MG63 (cell line): Measurements from ENCODE around the gene PTK7. TPM values are rescaled to one million over a fixed set of nuclear protein-coding genes. Genes with fewer than 3 reads are reported as not detected.
"Not testable (repeated sequence)": the region's sequence is repeated elsewhere in the genome, so short reads cannot be mapped to it uniquely, and the experiment has no call there.

Source experiments
- DNase-seq: peaks from one replicate; pipeline ENCODE4 v3.0.0-alpha.2; 2020
- H3K27me3 ChIP-seq: fragments of 250-450 bp; sonication (Bioruptor Pico); 2 replicates; pipeline ENCODE4 v1.5.1; 2020; ENCODE audit warnings: mild to moderate bottlenecking, moderate library complexity
- H3K36me3 ChIP-seq: fragments of 250-450 bp; sonication (Bioruptor Pico); 2 replicates; pipeline ENCODE4 v1.5.1; 2020; ENCODE audit warnings: mild to moderate bottlenecking, moderate library complexity
- H3K4me3 ChIP-seq: fragments of 250-450 bp; sonication (Bioruptor Pico); 2 replicates; pipeline ENCODE4 v1.5.1; 2020; ENCODE audit warnings: mild to moderate bottlenecking, moderate library complexity
- H3K9me3 ChIP-seq: fragments of 250-450 bp; sonication (Bioruptor Pico); 2 replicates; pipeline ENCODE4 v1.5.1; 2020; ENCODE audit warnings: mild to moderate bottlenecking, moderate library complexity
- total RNA-seq: library from RNA; depleted of rRNA; stranded (reverse); fragments of >200 nt; shearing (Covaris generic); gene quantifications from 2 replicates; pipeline ENCODE4 v1.2.3, GENCODE V29; 2014; ENCODE audit warnings: low replicate concordance; rRNA removed

PTK7 gene
- total RNA-seq: 45.0 and 57.3 TPM in 2 replicates

DNA sequence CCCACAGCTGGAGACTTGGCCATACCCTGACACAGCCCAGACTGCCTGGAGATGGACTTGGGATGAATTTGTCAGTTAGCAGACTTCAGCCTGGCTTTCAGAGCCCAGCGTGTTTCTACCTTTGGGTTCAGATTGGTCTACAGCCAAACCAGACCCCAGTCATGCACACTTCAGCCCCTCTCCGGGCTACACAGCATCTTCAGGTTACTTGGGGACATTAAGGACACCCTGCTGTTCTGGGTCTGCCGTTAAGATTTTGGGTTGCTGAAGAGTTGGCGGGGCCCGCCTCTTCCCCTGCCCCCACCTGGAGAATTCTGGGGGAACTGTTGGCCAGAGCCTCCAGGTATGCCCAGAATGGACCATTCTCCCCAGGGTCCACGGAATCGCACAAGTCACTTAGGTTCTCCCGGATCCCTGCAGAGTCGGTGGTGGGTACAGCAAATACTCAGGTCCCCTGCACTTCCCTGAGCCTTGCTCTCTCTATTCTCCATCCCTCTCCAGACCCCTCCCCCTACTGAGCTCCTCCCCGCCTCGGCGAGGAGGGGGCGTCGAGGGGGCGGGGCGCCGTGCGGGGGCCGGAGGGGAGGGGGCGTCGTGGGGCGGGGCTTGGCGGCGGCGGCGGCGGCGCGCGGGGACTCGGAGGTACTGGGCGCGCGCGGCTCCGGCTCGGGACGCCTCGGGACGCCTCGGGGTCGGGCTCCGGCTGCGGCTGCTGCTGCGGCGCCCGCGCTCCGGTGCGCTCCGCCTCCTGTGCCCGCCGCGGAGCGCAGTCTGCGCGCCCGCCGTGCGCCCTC is at the start of gene PTK7:
Gene PTK7, plus strand, starts transcription at position 645 of the 794 bp plus-strand sequence. CDS start 175 bp downstream, outside the sequence.
- Histone ChIP-seq H3K9me3 (no peaks in the 10 kb centered on the region), H3K36me3 (no peaks in the 10 kb centered on the region), H3K4me3 (peak within 1 kb of the TSS; percentile 72), H3K27me3 (no peaks in the 10 kb centered on the region)
- peak; percentile 60 for DNase-seq

- no peak for DNase-seq
- Histone ChIP-seq H3K36me3 (peaks cover 28% of the 10 kb centered on the region), H3K4me3 (no peak overlapping the region), H3K27me3 (no peaks in the 10 kb centered on the region), H3K9me3 (no peaks in the 10 kb centered on the region)
Measured at GRCh38 chr6:43026365-43026764, 49.7 kb upstream of the PTK7 start.

DNA sequence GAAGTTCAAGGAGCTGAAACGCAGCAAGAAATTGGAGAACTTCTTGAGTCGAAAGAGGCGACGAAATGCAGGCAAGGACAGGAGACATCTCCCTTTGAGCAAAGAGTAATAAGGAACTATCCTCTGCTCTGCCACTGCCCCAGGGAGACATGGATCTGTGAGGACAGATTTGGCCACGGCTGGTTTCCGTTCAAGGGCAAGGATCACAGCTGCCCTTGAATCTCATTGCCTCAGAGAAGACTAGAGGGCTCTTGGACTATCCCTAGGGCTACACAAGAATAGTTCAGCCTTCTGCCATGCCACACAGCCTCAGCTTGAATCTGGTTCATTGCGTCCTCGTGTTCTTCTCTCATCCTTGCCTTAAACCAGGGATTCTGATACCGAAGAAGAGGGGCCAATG is 47.0 kb upstream of the PTK7 start:
- peaks cover 24% of the 10 kb centered on the region for H3K36me3 ChIP-seq
- no peak for DNase-seq
- H3K9me3 ChIP-seq: no peaks in the 10 kb centered on the region
- no peak overlapping the region for H3K4me3 ChIP-seq
- no peaks in the 10 kb centered on the region for H3K27me3 ChIP-seq

DNA sequence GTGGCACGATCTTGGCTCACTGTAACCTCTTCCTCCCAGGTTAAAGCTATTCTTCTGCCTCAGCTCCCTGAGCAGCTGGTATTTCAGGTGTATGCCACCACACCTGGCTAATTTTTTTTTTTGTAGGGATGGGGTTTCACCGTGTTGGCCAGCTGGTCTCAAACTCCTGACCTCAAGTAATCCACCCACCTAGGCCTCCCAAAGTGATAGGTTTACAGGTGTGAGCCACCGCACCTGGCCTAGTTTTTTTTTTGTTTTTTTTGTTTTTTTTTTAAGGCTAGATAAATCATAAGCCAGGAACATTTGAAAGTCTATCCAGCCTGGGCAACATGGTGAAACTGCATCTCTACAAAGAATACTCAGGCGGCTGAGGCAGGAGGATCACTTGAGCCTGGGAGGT is 43.8 kb upstream of the PTK7 start:
- no peak for DNase-seq
- Histone ChIP-seq H3K36me3 (peaks cover 10% of the 10 kb centered on the region), H3K9me3 (no peaks in the 10 kb centered on the region)

DNA sequence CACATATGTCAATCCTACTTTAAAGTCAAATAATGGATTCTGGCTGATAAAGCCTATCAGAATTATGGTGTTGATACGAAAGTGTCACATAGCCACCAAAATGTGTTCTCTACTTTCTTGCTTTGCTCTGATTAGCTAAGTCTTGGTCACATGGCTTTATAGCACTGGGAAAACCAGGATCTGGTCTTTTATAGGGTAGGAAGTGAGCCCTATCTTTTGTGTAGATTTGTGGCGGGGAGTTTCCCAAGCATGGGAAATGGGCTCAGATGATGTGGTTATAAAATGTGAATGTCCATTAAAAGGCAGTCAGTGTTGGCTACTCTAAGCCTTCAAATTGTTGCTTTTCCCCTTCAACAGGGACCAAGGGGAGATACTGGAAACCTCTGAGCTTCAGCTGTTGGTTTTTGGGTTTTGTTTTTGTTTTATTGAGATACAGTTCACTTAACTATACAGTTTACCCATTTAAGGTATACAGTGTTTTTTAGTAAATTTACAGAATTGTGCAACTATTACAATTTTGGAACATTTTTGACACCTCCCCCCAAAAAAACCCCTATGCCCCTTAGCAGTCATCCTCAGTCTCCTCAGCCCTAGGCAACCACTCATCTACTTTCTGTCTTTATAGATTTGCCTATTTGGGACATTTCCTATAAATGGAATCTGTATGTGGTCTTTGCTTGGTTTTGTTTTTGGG is 42.5 kb upstream of the PTK7 start:
- Histone ChIP-seq H3K36me3 (peaks cover 10% of the 10 kb centered on the region), H3K4me3 (no peak overlapping the region), H3K9me3 (no peaks in the 10 kb centered on the region), H3K27me3 (no peaks in the 10 kb centered on the region)
- no peak for DNase-seq

More for the DNA sequence above, 43.8 kb upstream of the PTK7 start:
- Histone ChIP-seq H3K4me3 (no peak overlapping the region), H3K27me3 (no peaks in the 10 kb centered on the region)

- no peak for DNase-seq
- Histone ChIP-seq H3K36me3 (peaks cover 10% of the 10 kb centered on the region), H3K9me3 (no peaks in the 10 kb centered on the region), H3K4me3 (no peak overlapping the region), H3K27me3 (no peaks in the 10 kb centered on the region)
Measured at GRCh38 chr6:43034190-43034525, 42.0 kb upstream of the PTK7 start.

- no peak overlapping the region for H3K4me3 ChIP-seq
- no peak for DNase-seq
- no peaks in the 10 kb centered on the region for H3K9me3 ChIP-seq
- H3K36me3 ChIP-seq: no peaks in the 10 kb centered on the region; the same call in 1 of the 2 replicates
- H3K27me3 ChIP-seq: no peaks in the 10 kb centered on the region
Measured at GRCh38 chr6:43035495-43036194, 40.5 kb upstream of the PTK7 start.

DNA sequence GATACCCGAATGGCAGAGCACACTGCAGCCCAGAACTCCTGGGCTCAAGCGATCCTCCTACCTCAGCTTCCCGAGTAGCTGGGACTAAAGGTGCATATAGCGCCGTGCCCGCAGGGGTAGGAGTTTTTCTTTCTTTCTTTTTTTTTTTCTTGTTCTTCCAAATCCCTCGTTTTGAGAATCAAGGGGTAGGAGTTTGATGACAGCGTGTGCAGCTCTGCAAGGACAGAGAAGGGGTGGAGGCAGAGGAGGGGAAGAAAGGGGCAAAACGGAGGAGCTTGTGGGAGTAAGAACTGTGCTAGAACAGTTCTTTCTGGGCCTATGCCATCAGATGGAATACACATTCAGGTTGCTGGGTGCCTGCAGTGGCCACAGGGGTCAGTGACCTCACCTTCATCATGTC is 39.4 kb upstream of the PTK7 start:
- Histone ChIP-seq H3K4me3 (no peak overlapping the region), H3K36me3 (no peaks in the 10 kb centered on the region; the same call in 1 of the 2 replicates), H3K9me3 (no peaks in the 10 kb centered on the region), H3K27me3 (no peaks in the 10 kb centered on the region)
- no peak for DNase-seq

- H3K9me3 ChIP-seq: no peaks in the 10 kb centered on the region
- no peak overlapping the region for H3K4me3 ChIP-seq
- no peaks in the 10 kb centered on the region; the same call in 1 of the 2 replicates for H3K36me3 ChIP-seq
- no peaks in the 10 kb centered on the region for H3K27me3 ChIP-seq
- DNase-seq: no peak
Measured at GRCh38 chr6:43037197-43037596, 38.9 kb upstream of the PTK7 start.

DNA sequence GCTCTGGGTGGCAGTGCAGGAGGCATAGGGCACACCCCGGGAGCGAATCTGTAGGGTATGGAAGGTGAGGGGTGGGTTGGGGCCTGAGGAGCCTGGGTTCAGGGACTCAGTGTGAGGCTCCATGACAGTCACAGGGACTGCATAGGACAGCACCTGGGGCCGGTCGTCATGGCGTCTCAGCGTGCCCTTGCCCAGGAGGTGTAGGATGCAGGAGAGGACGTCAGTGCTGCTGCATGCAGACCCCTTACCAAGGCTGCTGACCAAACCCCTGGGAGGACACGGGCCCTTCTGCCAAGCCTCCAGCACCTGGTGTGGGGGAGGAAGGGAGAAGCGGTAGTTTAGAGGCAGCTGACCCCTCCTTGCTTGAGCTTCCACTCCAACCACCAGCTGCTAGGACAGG is 38.4 kb upstream of the PTK7 start:
- Histone ChIP-seq H3K9me3 (no peaks in the 10 kb centered on the region), H3K4me3 (no peak overlapping the region), H3K36me3 (no peaks in the 10 kb centered on the region; the same call in 1 of the 2 replicates), H3K27me3 (no peaks in the 10 kb centered on the region)
- no peak for DNase-seq

DNA sequence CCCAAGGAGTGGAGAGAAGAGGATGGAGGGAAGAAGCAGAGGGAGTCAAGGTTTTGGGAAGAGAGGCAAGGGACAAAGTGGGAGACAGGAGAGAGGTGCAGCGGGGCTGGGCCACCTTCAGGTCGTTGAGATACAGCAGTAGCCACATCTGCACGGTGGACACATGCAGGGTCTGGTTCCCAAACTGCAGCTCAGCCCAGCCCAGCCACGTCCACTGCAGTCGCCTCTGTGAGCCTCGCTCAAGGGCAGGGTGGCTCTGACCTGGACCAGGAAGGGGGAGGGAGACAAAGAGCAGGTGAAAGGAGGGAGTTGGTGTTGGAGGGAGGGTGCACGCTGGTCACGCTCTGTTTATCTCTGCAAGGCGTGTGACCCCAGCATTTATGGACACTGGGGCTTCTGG is 37.4 kb upstream of the PTK7 start:
- Histone ChIP-seq H3K27me3 (no peaks in the 10 kb centered on the region), H3K4me3 (no peak overlapping the region), H3K36me3 (no peaks in the 10 kb centered on the region; the same call in 1 of the 2 replicates), H3K9me3 (no peaks in the 10 kb centered on the region)
- DNase-seq: no peak

DNA sequence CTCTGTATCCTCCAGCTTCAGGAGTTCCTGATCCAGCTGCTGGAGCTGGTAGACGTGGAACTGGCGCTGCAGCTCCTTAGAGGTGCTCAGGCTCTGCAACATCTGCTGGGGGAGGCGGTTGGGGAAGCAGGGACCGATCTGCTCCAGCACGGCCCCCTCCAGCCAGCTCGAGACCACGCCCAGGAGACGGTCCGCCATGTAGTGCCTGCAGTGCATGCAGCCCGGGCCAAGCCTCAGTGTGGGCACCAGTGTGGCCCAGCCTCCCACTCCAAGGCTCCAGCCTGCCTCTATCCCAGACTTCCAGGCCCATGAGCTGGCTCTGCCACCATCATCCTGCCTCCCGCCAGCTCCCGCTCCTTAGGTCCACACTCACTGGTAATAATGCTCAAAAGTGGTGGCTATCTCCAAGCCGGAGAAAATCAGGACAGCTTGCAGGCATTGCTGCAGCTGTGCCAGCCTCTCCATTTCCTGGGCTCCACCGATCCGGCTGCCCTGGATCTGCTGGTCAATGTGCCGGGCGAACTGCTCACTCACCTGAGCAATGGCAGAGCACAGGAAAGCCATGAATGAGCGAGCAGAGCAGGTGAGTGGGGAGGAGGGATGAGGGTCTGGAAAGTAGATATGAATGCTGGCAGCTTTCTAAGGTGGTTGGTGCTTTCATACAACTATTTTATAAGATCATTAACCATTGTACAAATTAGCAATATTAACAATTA is 35.4 kb upstream of the PTK7 start:
- H3K4me3 ChIP-seq: no peak overlapping the region
- no peaks in the 10 kb centered on the region; the same call in 1 of the 2 replicates for H3K36me3 ChIP-seq
- no peaks in the 10 kb centered on the region for H3K9me3 ChIP-seq
- no peak for DNase-seq
- no peaks in the 10 kb centered on the region for H3K27me3 ChIP-seq

GRCh38 chr6:43041475-43041874 is 34.6 kb upstream of the PTK7 start:
- DNase-seq, H3K9me3 ChIP-seq, H3K27me3 ChIP-seq, H3K36me3 ChIP-seq, H3K4me3 ChIP-seq: not testable (repeated sequence)

DNA sequence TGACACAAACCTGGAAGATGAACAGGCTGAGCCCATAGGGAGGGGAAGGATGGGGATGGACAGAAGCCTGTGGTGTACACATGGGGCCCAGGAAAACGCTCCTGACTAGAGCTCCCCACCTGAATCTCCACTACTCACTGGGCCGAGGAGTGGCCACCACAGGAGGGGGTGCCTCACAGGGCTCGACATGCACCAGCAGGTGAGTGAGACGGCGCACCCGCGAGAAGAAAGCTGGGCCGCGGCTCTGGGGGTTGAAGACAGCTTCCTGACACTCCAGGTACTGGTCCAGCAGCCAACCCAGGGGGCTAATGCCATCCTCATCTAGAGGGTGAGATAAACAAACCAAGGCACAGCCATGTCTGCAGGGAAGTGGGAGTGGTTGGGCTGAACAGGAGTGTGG is 32.8 kb upstream of the PTK7 start:
- Histone ChIP-seq H3K4me3 (no peak overlapping the region), H3K27me3 (no peaks in the 10 kb centered on the region), H3K36me3 (no peaks in the 10 kb centered on the region; the same call in 1 of the 2 replicates), H3K9me3 (no peaks in the 10 kb centered on the region)
- DNase-seq: no peak

DNA sequence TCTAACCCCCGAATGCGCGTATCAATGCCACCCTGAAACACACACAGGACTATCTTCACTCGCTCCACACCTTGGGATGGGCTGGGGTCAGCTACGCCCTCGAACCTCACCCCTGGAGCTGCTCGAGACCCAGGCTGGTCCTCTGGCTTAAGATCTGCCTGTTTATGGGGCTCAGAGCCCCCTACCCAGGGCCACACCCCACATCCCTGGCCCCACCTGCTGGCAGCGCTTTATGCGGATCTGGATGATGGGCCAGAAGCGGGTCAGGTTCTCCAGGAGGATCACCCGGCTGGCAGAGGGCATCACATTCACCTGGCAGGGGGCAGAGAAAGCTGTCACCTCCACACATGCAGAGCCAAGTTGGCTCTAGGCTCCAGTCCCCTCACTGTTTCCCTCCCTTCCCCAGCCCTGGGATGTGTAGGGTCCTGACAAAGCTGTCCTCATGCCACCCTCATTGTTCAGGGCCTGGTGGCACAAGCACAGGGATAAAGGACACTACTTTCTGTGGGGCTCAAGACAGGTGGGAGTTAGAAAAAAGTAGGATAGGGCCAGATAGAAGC is 30.7 kb upstream of the PTK7 start:
- Histone ChIP-seq H3K9me3 (no peaks in the 10 kb centered on the region), H3K27me3 (no peaks in the 10 kb centered on the region), H3K4me3 (no peak overlapping the region), H3K36me3 (no peaks in the 10 kb centered on the region; the same call in 1 of the 2 replicates)
- no peak for DNase-seq

- H3K4me3 ChIP-seq: no peak overlapping the region
- no peaks in the 10 kb centered on the region for H3K27me3 ChIP-seq
- H3K36me3 ChIP-seq: peaks cover 3% of the 10 kb centered on the region; the same call in 1 of the 2 replicates
- no peaks in the 10 kb centered on the region for H3K9me3 ChIP-seq
- no peak for DNase-seq
Measured at GRCh38 chr6:43047998-43048397, 28.1 kb upstream of the PTK7 start.
